HG02571 (cell line): Measurements from ENCODE around the gene LRRC43.
"Not testable (repeated sequence)": the region's sequence is repeated elsewhere in the genome, so short reads cannot be mapped to it uniquely, and the experiment has no call there.

Source experiments
- ATAC-seq: cut with Tn5 transposase; IDR thresholded peaks from one replicate; pipeline ENCODE4 v1.9.1; 2021; ENCODE audit warnings: mild to moderate bottlenecking, moderate library complexity; ENCODE audit not compliant: unreplicated experiment

The LRRC43 gene

DNA sequence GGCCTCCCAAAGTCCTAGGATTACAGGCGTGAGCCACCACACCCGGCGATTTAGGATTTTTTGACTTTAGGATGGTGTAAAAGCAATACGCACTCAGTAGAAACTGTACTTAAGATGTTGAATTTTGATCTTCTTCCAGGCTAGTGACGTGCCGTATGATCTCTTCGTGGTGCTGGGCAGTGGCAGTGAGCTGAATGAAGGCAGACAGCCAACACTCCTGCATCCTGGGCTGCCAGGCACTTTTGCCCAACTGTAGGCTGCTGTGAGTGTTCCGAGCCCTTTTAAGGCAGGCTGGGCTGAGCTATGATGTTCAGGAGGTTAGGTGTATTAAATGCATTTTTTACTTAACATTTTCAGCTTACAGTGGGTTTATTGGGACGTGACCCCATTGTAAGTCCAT is 30.2 kb upstream of the LRRC43 start:
- ATAC-seq = no peak

- ATAC-seq = no peak
These were observed 27.2 kb upstream of the LRRC43 start for GRCh38 chr12:122155705-122156104.

- no peak for ATAC-seq
These were observed 24.1 kb upstream of the LRRC43 start for GRCh38 chr12:122158700-122159285.

GRCh38 chr12:122159882-122160281 is 23.0 kb upstream of the LRRC43 start:
- no peak for ATAC-seq

- no peak for ATAC-seq
These were observed 22.2 kb upstream of the LRRC43 start for GRCh38 chr12:122160761-122161160.

DNA sequence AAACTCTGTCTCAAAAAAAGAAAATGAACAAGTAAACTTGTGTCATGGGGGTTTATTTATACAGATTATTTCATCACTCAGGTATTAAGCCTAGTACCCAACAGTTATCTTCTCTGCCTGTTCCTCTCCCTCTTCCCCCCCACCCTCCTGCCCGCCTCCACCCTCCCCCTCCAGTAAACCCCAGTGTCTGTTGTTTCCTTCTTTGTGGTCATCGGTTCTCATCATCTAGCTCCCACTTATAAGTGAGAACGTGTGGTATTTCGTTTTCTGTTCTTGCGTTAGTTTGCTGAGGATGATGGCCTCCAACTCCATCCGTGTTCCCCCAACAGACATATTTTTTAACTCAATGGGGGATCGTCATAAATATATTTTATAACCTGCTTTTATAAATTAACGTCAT is 21.2 kb upstream of the LRRC43 start:
- no peak for ATAC-seq

DNA sequence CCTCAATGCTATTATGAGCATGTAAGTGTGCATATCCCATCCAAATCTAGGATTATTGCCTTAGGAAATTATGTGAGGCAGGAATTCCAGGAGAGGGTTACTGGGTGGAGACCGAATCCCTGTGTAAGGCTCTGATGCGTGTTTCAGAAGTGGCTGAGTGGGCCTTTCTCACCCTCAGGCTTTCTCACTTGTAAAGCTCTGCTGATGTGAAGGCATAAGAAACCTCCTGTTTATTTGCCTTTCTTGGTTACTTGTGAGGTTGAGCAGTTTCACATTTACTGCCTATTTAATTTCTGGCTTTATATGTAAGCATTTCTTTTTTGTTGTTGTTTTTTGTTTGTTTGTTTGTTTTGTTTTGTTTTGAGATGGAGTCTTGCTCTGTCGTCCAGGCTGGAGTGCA is 19.9 kb upstream of the LRRC43 start:
- no peak for ATAC-seq

- no peak for ATAC-seq
These were observed 16.2 kb upstream of the LRRC43 start for GRCh38 chr12:122166422-122167349.

GRCh38 chr12:122167356-122167925 is 15.5 kb upstream of the LRRC43 start:
- ATAC-seq = no peak

- no peak for ATAC-seq
These were observed 14.4 kb upstream of the LRRC43 start for GRCh38 chr12:122168492-122168891.

- no peak for ATAC-seq
These were observed 11.5 kb upstream of the LRRC43 start for GRCh38 chr12:122171399-122171798.

DNA sequence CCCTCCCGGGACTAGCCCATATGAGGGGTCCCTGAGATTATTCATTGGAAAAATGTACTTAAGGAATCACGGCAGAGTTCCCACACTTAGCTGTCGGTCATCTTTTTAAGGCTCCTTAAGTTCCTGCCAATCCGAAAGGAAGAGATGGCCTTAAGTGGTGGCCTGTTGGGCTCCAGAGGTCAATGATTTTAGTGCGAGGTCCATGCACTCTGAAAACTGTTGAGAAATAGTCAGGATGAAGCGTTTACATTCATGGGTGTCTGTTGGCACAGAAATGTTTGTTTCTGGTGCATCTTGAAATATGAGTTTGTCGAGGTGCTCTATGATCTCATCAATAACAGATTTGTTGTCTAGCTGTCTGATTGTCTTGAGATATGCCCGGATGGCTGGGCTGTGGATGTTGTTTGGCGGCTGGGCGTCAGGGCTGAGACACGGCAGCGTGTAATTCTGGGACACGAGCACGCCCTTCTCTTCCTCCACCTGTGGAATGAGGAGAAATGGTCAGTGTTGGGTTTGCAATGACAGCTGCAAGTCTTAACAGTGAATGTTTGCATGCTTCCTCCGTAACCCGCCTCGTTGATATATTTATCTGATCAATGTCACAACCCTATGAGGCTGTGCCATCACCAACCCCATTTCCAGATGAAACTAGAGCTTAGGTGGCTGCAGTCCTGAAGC is 10.5 kb upstream of the LRRC43 start:
- ATAC-seq = no peak

- no peak for ATAC-seq
These were observed 8.6 kb upstream of the LRRC43 start, which contains the start of gene IL31 for GRCh38 chr12:122174155-122174845. TSS of gene IL31 (minus strand) at chr12:122174221. CDS start at chr12:122174172, 49 bp downstream.

DNA sequence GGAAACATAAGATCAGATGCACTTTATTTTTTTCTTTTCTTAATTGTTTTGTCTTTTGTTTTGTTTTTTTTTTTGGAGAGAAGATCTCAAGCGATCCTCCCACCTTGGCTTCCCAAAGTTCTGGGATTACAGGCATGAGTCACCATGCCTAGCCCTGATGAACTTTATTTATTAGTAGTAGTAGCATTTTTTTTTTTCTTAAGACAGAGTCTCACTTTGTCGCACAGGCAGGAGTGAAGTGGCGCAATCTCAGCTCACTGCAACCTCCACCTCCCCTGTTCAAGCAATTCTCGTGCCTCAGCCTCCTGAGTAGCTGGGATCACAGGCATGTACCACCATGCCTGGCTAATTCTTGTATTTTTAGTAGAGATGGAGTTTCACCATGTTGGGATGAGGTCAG is 6.5 kb upstream of the LRRC43 start:
- not testable (repeated sequence) for ATAC-seq

DNA sequence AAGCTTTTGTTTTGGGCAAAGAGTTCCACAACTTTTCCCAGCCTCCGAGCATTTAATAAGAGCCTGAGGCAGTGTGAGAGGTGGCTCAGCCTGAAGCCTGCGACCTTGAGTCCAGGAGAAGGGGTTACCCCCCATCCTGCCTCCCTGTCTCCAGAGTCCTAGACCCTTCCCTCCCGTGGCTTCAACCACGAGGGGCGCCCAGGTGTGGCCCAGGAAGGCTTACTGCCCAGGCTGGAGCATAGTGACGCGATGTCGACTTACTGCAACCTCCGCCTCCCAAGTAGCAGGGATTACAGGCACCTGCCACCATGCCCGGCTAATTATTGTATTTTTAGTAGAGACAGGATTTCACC is 641 bp downstream of the LRRC43 start:
- no peak for ATAC-seq

DNA sequence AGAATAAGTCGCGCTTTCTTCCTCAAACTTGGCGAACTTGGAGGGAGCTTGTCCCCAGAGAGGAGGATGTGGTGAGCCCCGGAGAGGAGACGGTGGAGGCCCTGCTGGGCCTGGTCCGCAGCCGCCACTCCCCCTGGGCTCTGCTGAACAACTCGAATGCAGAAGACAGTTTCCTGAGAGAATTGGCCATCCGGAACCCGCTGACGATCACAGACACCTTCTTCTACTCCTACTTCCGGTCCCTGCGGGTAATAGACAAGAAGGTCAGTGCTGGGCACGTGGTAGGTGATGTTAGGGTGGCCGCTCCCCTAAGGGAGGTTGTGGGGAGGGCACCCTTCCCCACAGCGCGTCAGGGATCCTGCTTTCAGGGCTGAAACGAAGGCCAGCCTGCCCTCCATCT is 1.6 kb downstream of the LRRC43 start:
- no peak for ATAC-seq

- ATAC-seq = no peak
These were observed 2.2 kb downstream of the LRRC43 start for GRCh38 chr12:122185079-122185478.

DNA sequence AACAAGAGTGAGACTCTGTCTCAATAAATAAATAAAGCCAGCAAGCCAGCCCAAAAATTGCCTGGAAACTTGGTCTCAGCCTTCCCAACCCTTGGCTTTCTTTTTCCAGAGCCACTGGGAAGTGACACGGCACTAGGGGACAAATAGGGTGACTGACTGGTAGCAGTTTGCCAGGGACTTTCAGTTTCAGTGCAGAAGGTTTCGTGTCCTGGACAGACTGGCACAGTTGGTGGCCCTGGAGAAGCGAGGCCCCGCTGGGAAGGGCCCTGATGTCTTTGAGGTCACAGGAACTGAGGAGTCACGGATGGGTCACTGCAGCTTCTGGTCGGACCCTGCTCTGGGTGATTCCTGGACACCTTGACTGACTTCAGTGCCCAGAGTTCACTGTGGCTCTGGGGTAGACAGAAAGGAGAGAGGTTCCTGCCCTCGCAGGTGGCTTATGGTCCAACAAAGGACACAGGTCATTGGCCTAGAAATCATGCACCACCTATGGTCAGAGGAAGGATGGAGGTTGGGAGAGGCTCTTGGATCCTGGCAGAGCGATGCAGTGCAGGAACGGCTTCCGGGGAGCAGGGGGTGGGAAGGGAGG is 2.7 kb downstream of the LRRC43 start:
- ATAC-seq = no peak

DNA sequence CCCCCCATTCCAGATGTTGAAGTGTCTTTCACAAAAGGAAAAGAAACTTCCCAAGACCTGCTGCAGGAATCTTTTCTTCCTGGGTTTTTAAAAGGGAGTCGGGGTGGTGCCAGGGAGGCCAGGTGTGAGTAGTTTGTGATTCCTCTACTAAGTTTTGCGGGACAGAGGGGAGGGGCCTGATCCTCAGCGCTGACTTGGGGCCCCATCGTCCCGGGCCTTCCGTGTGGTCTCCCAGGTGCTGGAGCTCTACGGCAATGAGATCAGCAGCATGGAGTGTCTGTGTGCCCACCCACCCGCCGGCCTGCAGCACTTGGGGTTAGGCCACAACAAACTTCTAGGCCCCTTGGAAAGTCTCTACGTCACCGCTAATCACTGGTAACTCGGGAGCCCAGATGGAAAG is 4.5 kb downstream of the LRRC43 start:
- ATAC-seq = no peak

- no peak for ATAC-seq
These were observed 6.9 kb downstream of the LRRC43 start for GRCh38 chr12:122189626-122190475.
